Measurements from ENCODE around the gene LPIN2.

DNA sequence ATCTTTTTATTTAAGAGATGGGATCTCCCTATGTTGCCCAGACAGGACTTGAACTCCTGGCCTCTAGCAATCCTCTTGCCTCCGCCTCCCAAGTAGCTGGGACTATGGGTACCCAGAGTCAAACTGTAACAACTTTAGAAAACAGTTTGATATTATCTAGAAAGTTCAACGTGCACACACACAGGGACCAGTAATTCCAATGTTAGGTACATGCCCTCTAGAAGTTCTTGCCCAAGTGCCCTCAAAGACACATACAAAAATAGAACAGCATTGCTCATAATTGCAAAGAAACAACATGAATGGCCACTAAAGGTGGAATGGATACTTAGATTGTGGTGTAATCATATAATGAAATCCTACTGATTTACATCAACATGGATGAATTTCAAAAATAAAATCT is 12.6 kb upstream of the LPIN2 start:
- TF ChIP-seq, protein P1, sequence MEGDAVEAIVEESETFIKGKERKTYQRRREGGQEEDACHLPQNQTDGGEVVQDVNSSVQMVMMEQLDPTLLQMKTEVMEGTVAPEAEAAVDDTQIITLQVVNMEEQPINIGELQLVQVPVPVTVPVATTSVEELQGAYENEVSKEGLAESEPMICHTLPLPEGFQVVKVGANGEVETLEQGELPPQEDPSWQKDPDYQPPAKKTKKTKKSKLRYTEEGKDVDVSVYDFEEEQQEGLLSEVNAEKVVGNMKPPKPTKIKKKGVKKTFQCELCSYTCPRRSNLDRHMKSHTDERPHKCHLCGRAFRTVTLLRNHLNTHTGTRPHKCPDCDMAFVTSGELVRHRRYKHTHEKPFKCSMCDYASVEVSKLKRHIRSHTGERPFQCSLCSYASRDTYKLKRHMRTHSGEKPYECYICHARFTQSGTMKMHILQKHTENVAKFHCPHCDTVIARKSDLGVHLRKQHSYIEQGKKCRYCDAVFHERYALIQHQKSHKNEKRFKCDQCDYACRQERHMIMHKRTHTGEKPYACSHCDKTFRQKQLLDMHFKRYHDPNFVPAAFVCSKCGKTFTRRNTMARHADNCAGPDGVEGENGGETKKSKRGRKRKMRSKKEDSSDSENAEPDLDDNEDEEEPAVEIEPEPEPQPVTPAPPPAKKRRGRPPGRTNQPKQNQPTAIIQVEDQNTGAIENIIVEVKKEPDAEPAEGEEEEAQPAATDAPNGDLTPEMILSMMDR (IDR thresholded peaks at IDR 0.05), result no peak
- TF ChIP-seq POLR2A (IDR thresholded peaks at IDR 0.05) (no peak), POLR2AphosphoS5 (IDR thresholded peaks at IDR 0.05) (no peak)
